ENCODE data around the gene HOXD13.

HOXD13 gene

DNA sequence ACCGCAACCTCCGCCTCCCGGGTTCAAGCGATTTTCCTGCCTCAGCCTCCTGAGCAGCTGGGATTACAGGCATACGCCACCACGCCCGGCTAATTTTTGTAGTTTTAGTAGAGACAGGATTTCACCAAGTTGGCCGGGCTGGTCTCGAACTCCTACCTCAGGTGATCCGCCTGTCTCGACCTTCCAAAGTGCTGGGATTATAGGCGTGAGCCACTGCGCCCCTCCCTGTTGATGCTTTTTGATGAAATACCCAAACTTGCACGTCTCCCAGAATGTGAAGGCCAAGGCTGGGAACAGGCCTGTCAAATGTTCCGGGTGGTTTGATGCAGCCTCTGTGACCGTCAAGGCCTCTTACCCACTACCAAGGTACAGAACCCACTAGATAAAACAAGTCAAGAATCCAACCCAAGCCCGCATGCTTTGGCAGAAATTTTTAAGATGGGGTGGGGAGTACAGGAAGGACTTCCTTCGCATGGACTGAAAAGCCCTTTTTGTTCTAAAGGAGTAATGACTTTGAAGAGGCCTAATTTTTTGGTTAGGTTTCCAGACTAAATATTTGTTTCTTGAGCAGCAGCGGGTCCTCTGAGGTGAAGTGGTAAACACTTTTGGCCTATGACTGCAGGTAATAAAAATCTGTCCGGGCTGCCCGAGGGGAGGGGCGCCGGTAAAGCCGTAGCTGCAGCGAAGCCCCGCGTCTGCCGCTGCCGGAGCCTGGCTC lies 5.0 kb upstream of the HOXD13 start:
- no peaks in the 10 kb centered on the region for H3K36me3 ChIP-seq (ENCODE audit: control insufficient read depth, insufficient read depth, low read length)
- no peak overlapping the region for H4K5ac ChIP-seq (ENCODE audit: low read length)
- no peak overlapping the region for H3K4ac ChIP-seq (ENCODE audit: low read depth, low read length)
- peak overlapping the region; percentile 49 for H3K9ac ChIP-seq (ENCODE audit: low read length)
- no peak overlapping the region for H2AK5ac ChIP-seq (ENCODE audit: low read length)
- peaks cover 3% of the 10 kb centered on the region for H3K4me1 ChIP-seq (ENCODE audit: control insufficient read depth, low read depth, low read length)
- H3K27me3 ChIP-seq (ENCODE audit: insufficient read depth, low read length, poor library complexity), result peaks cover 86% of the 10 kb centered on the region
- H3K18ac ChIP-seq (ENCODE audit: low read length), result no peak overlapping the region
- H3K27ac ChIP-seq (ENCODE audit: low read depth, low read length), result no peak overlapping the region
- no peak overlapping the region for H2BK120ac ChIP-seq (ENCODE audit: low read depth, low read length)
- no peak overlapping the region for H4K8ac ChIP-seq (ENCODE audit: low read depth, low read length)
- no peak overlapping the region for H2BK15ac ChIP-seq (replicated peaks; ENCODE audit: low read depth)
- no peak overlapping the region for H2BK5ac ChIP-seq (ENCODE audit: low read length)
- H3K56ac ChIP-seq (ENCODE audit: low read length), result peak overlapping the region; percentile 80
- no CpG with 5 or more reads among the region's 29 CpGs for WGBS (ENCODE audit: extremely low coverage, insufficient coverage, low lambda C conversion rate)
- H3K4me3 ChIP-seq (ENCODE audit: low read length), result no peak overlapping the region
- no peaks in the 10 kb centered on the region for H3K79me2 ChIP-seq (ENCODE audit: control insufficient read depth, insufficient read depth, low read length)
- peak overlapping the region; percentile 96 for H3K4me2 ChIP-seq (ENCODE audit: low read length)
- no peak for DNase-seq
- peak overlapping the region; percentile 97 for H3K23ac ChIP-seq (ENCODE audit: low read length)
- no peaks in the 10 kb centered on the region for H3K79me1 ChIP-seq (ENCODE audit: low read length)

- no peak overlapping the region for H2BK15ac ChIP-seq (replicated peaks; ENCODE audit: low read depth)
- no peak overlapping the region for H2BK120ac ChIP-seq (ENCODE audit: low read depth, low read length)
- no CpG with 5 or more reads among the region's 49 CpGs for WGBS (ENCODE audit: extremely low coverage, insufficient coverage, low lambda C conversion rate)
- no peak overlapping the region for H2BK5ac ChIP-seq (ENCODE audit: low read length)
- H3K9ac ChIP-seq (ENCODE audit: low read length), result peak overlapping the region; percentile 49
- peak overlapping the region; percentile 15 for H3K4me3 ChIP-seq (ENCODE audit: low read length)
- no peaks in the 10 kb centered on the region for H3K36me3 ChIP-seq (ENCODE audit: control insufficient read depth, insufficient read depth, low read length)
- H3K56ac ChIP-seq (ENCODE audit: low read length), result peak overlapping the region; percentile 80
- peak overlapping the region; percentile 96 for H3K4me2 ChIP-seq (ENCODE audit: low read length)
- peak overlapping the region; percentile 97 for H3K23ac ChIP-seq (ENCODE audit: low read length)
- no peak overlapping the region for H3K27ac ChIP-seq (ENCODE audit: low read depth, low read length)
- H4K5ac ChIP-seq (ENCODE audit: low read length), result no peak overlapping the region
- no peak overlapping the region for H2AK5ac ChIP-seq (ENCODE audit: low read length)
- H4K8ac ChIP-seq (ENCODE audit: low read depth, low read length), result no peak overlapping the region
- peaks cover 5% of the 10 kb centered on the region for H3K4me1 ChIP-seq (ENCODE audit: control insufficient read depth, low read depth, low read length)
- H3K18ac ChIP-seq (ENCODE audit: low read length), result no peak overlapping the region
- DNase-seq, result peak; percentile 89
- H3K27me3 ChIP-seq (ENCODE audit: insufficient read depth, low read length, poor library complexity), result peaks cover 81% of the 10 kb centered on the region
- H3K79me2 ChIP-seq (ENCODE audit: control insufficient read depth, insufficient read depth, low read length), result no peaks in the 10 kb centered on the region
- no peaks in the 10 kb centered on the region for H3K79me1 ChIP-seq (ENCODE audit: low read length)
- H3K4ac ChIP-seq (ENCODE audit: low read depth, low read length), result no peak overlapping the region
Observed at GRCh38 chr2:176088048-176088936, 4.2 kb upstream of the HOXD13 start.

DNA sequence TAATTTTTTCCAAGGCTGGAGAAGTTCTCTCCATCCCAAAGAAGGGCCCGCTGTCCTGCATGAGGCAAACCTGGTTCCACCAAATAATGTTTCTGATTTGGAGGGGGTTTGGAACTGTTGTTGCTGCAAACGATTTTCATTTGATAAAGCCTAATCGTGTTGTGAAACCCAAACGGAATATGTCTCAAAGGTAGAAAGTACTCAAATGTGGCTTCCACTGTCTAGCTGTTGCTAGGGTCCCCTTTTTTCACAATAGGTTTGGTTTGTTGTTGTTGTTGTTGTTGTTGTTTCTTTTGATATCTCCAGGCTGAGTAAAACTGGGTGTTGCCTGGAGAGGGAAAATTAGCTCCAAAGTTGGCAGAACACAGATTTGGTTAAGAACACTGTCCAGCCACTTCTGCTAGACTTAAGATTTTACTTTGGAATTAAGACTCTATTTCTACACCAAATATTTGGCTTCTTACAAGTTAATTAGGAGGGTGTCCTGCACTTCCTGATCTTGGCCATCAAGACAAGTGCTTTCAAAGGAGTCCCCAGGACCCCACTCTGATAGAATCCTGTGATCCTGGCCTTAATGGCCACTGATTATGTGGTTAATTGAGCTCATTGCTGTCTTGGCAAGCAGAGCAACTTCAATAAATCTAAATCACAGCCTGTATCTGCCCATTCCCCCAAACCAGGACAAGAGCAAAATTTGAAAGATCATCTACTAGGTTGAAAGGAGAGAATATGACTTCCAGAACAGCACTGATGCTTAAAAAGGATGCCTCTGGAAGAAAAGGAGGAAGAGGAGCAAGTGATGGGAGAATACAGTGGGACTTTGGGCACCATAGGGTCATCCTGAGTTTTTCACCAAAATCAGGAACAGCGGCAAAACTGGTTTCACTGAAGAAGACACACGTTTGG lies 3.3 kb upstream of the HOXD13 start:
- Histone ChIP-seq H2BK5ac (ENCODE audit: low read length) (no peak overlapping the region), H4K5ac (ENCODE audit: low read length) (no peak overlapping the region)
- WGBS (ENCODE audit: extremely low coverage, insufficient coverage, low lambda C conversion rate), result no CpG with 5 or more reads among the region's 6 CpGs

GRCh38 chr2:176089843-176090395 lies 2.6 kb upstream of the HOXD13 start:
- Histone ChIP-seq H4K8ac (ENCODE audit: low read depth, low read length) (no peak overlapping the region), H3K4ac (ENCODE audit: low read depth, low read length) (no peak overlapping the region), H4K5ac (ENCODE audit: low read length) (no peak overlapping the region)

More for the DNA sequence above, 3.3 kb upstream of the HOXD13 start:
- H2BK15ac ChIP-seq (replicated peaks; ENCODE audit: low read depth), result no peak overlapping the region
- no peak overlapping the region for H3K27ac ChIP-seq (ENCODE audit: low read depth, low read length)
- H4K8ac ChIP-seq (ENCODE audit: low read depth, low read length), result no peak overlapping the region
- H3K4ac ChIP-seq (ENCODE audit: low read depth, low read length), result no peak overlapping the region
- H3K23ac ChIP-seq (ENCODE audit: low read length), result no peak overlapping the region
- H2BK120ac ChIP-seq (ENCODE audit: low read depth, low read length), result no peak overlapping the region
- H3K4me2 ChIP-seq (ENCODE audit: low read length), result no peak overlapping the region
- H3K36me3 ChIP-seq (ENCODE audit: control insufficient read depth, insufficient read depth, low read length), result no peaks in the 10 kb centered on the region
- H3K4me1 ChIP-seq (ENCODE audit: control insufficient read depth, low read depth, low read length), result peaks cover 7% of the 10 kb centered on the region
- H2AK5ac ChIP-seq (ENCODE audit: low read length), result no peak overlapping the region
- H3K18ac ChIP-seq (ENCODE audit: low read length), result no peak overlapping the region
- no peak overlapping the region for H3K9ac ChIP-seq (ENCODE audit: low read length)
- H3K56ac ChIP-seq (ENCODE audit: low read length), result peak overlapping the region; percentile 7
- H3K79me2 ChIP-seq (ENCODE audit: control insufficient read depth, insufficient read depth, low read length), result no peaks in the 10 kb centered on the region
- no peaks in the 10 kb centered on the region for H3K79me1 ChIP-seq (ENCODE audit: low read length)
- no peak overlapping the region for H3K4me3 ChIP-seq (ENCODE audit: low read length)
- DNase-seq, result no peak
- H3K27me3 ChIP-seq (ENCODE audit: insufficient read depth, low read length, poor library complexity), result peaks cover 81% of the 10 kb centered on the region

GRCh38 chr2:176090862-176091261 lies 1.7 kb upstream of the HOXD13 start:
- Histone ChIP-seq H2BK120ac (ENCODE audit: low read depth, low read length) (no peak overlapping the region), H2BK5ac (ENCODE audit: low read length) (no peak overlapping the region), H3K27me3 (ENCODE audit: insufficient read depth, low read length, poor library complexity) (peaks cover 76% of the 10 kb centered on the region), H3K36me3 (ENCODE audit: control insufficient read depth, insufficient read depth, low read length) (no peaks in the 10 kb centered on the region), H3K79me2 (ENCODE audit: control insufficient read depth, insufficient read depth, low read length) (no peaks in the 10 kb centered on the region), H3K27ac (ENCODE audit: low read depth, low read length) (no peak overlapping the region), H2AK5ac (ENCODE audit: low read length) (no peak overlapping the region), H3K79me1 (ENCODE audit: low read length) (no peaks in the 10 kb centered on the region), H3K9ac (ENCODE audit: low read length) (no peak overlapping the region), H4K5ac (ENCODE audit: low read length) (no peak overlapping the region), H3K4me2 (ENCODE audit: low read length) (no peak overlapping the region), H4K8ac (ENCODE audit: low read depth, low read length) (no peak overlapping the region), H3K4ac (ENCODE audit: low read depth, low read length) (no peak overlapping the region), H3K4me3 (ENCODE audit: low read length) (no peak overlapping the region), H3K4me1 (ENCODE audit: control insufficient read depth, low read depth, low read length) (peaks cover 4% of the 10 kb centered on the region), H2BK15ac (replicated peaks; ENCODE audit: low read depth) (no peak overlapping the region), H3K23ac (ENCODE audit: low read length) (no peak overlapping the region), H3K56ac (ENCODE audit: low read length) (no peak overlapping the region), H3K18ac (ENCODE audit: low read length) (no peak overlapping the region)
- no CpG with 5 or more reads among the region's 5 CpGs for WGBS (ENCODE audit: extremely low coverage, insufficient coverage, low lambda C conversion rate)
- DNase-seq, result no peak

More at GRCh38 chr2:176089843-176090395, 2.6 kb upstream of the HOXD13 start:
- Histone ChIP-seq H3K36me3 (ENCODE audit: control insufficient read depth, insufficient read depth, low read length) (no peaks in the 10 kb centered on the region), H3K56ac (ENCODE audit: low read length) (no peak overlapping the region), H3K79me1 (ENCODE audit: low read length) (no peaks in the 10 kb centered on the region), H3K27me3 (ENCODE audit: insufficient read depth, low read length, poor library complexity) (peaks cover 80% of the 10 kb centered on the region), H3K4me1 (ENCODE audit: control insufficient read depth, low read depth, low read length) (peaks cover 5% of the 10 kb centered on the region), H3K4me2 (ENCODE audit: low read length) (no peak overlapping the region), H3K9ac (ENCODE audit: low read length) (no peak overlapping the region), H3K27ac (ENCODE audit: low read depth, low read length) (no peak overlapping the region), H2BK5ac (ENCODE audit: low read length) (no peak overlapping the region), H3K23ac (ENCODE audit: low read length) (no peak overlapping the region), H2AK5ac (ENCODE audit: low read length) (no peak overlapping the region), H3K79me2 (ENCODE audit: control insufficient read depth, insufficient read depth, low read length) (no peaks in the 10 kb centered on the region), H2BK15ac (replicated peaks; ENCODE audit: low read depth) (no peak overlapping the region), H3K18ac (ENCODE audit: low read length) (no peak overlapping the region), H2BK120ac (ENCODE audit: low read depth, low read length) (no peak overlapping the region), H3K4me3 (ENCODE audit: low read length) (no peak overlapping the region)
- DNase-seq, result no peak
